ENCODE measurements around the gene STEAP3.

GRCh38 chr2:119250718-119251290, 27.2 kb downstream of the STEAP3 start:
- TF ChIP-seq POLR2A (IDR thresholded peaks at IDR 0.05) (no peak), CTCF (IDR thresholded peaks at IDR 0.05 in 4 of 5, conservative IDR thresholded peaks at IDR 0.05 in 1 of 5) (no peak)
